GM18519 (cell line): ENCODE measurements around the gene APLP2.

Experiments
- ATAC-seq: cut with Tn5 transposase; IDR thresholded peaks from one replicate; pipeline ENCODE4 v1.9.1; 2021; ENCODE audit warnings: mild to moderate bottlenecking, moderate library complexity; ENCODE audit not compliant: unreplicated experiment, low FRiP score

Gene APLP2

GRCh38 chr11:130139401-130139800 is 69.7 kb downstream of the APLP2 start:
- no peak for ATAC-seq

DNA sequence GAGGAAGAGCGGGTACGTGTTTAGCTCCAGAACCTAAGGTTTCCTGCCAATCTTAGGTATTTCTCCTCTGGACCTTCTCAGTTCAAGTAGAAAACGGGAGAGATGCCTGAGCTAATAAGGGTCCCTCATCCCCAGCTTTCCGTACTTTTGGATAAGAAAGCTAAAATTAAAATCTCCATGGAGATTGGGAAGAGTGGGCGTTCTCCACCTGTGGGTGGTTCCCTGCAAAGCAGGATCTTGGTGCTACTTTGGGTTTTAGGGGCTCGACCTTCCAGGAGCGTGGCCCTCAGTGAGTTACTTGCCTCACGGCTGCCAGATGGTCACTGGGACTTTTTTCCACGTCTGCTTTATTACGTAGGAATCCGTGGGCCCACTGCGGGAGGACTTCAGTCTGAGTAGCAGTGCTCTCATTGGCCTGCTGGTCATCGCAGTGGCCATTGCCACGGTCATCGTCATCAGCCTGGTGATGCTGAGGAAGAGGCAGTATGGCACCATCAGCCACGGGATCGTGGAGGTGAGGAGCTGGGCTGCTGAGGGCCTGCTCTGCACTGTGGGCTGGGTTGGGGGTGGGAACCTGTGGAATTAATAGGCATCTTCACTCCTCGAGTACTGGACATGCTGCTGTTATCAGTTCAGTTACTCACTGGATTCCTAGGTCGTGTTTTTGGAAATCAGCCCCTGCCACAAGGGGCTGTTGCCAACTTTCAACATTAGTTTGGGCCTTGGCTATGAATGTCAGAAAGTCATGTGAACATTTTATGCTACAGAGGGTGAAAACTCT is 72.1 kb downstream of the APLP2 start:
- no peak for ATAC-seq

DNA sequence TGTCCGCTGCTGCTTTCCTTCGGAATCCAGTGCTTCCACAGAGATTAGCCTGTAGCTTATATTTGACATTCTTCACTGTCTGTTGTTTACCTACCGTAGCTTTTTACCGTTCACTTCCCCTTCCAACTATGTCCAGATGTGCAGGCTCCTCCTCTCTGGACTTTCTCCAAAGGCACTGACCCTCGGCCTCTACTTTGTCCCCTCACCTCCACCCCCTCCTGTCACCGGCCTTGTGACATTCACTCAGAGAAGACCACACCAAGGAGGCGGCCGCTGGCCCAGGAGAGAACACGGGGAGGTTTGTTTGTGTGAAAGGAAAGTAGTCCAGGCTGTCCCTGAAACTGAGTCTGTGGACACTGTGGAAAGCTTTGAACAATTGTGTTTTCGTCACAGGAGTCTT is 74.4 kb downstream of the APLP2 start:
- no peak for ATAC-seq

GRCh38 chr11:130144861-130145281 is 75.2 kb downstream of the APLP2 start:
- ATAC-seq, result no peak

- ATAC-seq, result no peak
Observed at GRCh38 chr11:130145311-130145812, 75.7 kb downstream of the APLP2 start.

- ATAC-seq, result no peak
Observed at GRCh38 chr11:130145975-130146776, 76.5 kb downstream of the APLP2 start.

DNA sequence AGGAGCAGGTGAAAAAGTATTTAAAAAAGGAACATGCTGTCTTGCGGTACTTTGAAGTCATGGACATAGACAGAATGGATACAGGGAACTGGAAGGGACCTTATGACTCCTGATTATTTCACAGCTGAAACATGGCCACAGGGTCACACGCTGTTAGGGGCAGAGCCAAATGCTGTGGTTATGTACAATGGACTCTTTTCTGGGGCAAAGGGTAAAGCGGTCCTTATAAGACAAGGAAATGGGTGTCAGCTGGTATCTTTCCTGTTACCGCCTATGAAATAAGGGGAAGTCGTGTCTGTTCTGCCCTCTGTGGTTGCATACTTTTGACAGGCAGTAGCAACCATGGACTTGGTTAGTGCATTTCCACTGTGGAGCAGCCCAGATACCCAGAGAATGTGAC is 77.1 kb downstream of the APLP2 start:
- no peak for ATAC-seq

- ATAC-seq, result no peak
Observed at GRCh38 chr11:130148796-130149326, 79.2 kb downstream of the APLP2 start.

- no peak for ATAC-seq
Observed at GRCh38 chr11:130150790-130151189, 81.1 kb downstream of the APLP2 start.

GRCh38 chr11:130151196-130151595 is 81.5 kb downstream of the APLP2 start:
- no peak for ATAC-seq

GRCh38 chr11:130156108-130157022 is 86.7 kb downstream of the APLP2 start:
- no peak for ATAC-seq

DNA sequence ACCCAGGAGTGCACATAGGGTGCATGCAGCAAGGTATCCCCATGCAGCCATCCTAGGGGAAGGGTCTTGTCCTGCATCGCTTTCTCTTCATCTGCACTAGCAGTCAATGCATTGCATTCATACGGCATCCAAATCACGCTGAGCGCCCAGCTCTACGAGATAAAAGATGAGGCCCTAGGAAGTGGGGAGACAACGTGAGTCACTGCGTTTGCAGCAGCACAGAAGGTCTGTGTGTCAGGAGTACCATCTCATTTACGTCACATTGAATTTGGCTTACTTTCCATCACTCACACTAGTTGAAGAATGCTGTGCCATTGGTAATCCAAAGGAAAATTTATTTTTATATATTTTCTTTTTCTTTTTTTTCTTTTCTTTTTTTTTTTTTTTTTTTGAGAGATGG is 87.4 kb downstream of the APLP2 start:
- ATAC-seq, result no peak

DNA sequence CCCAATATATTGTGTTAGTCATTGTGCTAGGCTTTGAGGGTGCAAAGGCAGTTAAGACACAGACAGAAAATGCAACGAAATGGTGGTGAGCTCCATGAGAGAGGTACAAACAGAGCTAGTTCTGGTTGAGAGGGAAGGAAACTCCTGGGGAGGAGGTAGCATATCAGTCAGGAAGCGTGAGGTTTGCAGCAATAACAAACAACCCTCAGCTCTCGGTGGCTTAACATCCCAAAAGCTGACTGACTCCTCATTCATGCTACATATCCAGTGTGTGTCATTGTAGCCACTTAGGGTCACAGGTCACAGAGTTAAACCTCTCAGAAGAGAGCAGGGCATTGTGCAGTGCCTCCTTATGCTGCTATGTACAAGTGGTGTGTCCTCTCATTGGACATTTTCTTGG is 88.1 kb downstream of the APLP2 start:
- no peak for ATAC-seq

DNA sequence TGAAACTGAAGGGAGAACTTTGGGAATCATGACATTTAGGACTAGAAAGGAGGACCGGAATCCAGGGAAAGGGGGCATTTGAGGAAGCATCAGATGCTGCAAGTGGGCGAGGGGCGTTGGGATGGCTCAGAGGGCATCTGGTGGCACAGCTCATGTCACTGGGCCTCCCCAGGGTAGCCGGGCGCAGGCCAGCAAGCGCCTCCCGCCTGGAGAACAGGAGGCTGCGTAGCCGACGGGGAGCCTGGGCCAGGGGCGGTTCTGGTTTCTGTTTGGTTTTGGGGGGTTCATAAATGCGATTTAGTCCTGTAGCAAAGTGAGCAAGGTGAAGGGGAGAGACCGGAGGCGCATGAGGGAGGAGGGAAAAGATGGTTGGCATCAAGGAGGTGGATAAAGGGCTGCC is 89.4 kb downstream of the APLP2 start:
- no peak for ATAC-seq

GRCh38 chr11:130159657-130160497 is 90.2 kb downstream of the APLP2 start, which contains the start of gene ST14:
TSS of gene ST14 (plus strand) at chr11:130159782. CDS start at chr11:130159980, 198 bp downstream.
- ATAC-seq, result no peak

GRCh38 chr11:130160498-130161155 is 90.9 kb downstream of the APLP2 start:
- no peak for ATAC-seq

- ATAC-seq, result no peak
Observed at GRCh38 chr11:130161441-130162145, 91.9 kb downstream of the APLP2 start.

DNA sequence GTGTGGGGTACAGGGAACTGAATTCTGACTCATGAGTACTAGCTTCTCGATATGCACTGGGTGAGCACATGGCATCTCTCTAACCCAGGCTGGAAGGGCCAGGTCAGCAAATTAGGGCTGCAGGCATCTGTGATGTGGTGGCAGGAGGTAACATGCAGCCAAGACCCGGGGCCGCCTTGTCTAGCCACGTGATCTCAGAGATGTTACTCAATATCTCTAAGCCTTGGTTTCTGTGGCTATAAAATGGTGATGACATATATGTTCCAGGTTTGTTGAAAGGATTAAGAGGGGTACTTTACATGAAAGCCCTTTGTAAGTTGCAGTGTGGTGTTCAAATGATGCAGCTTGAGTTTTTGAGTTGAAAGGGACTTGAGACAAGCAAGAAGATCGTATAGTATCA is 93.0 kb downstream of the APLP2 start:
- ATAC-seq, result no peak
